ENCODE results near the gene CNOT10.

GRCh38 chr3:32816439-32817256 lies 131.7 kb downstream of the CNOT10 start:
- TF ChIP-seq EZH2phosphoT487 (conservative IDR thresholded peaks at IDR 0.05; ENCODE audit: low read length) (no peak), CTCF (IDR thresholded peaks at IDR 0.05; ENCODE audit: insufficient read depth, low read length, poor library complexity, severe bottlenecking) (no peak)
